HepG2 (cell line): ENCODE data around the gene ANKUB1. TPM values are rescaled to one million over a fixed set of nuclear protein-coding genes. Genes with fewer than 3 reads are reported as not detected.
A peak's percentile ranks its signal among the peaks of the same experiment; 100 is the strongest.

Experiments used
- HNRNPL ChIP-seq: fragments of 200-400 bp; formaldehyde crosslinking; IDR thresholded peaks from 2 replicates; pipeline ENCODE4 v1.6.1; 2017; ENCODE audit warnings: mild to moderate bottlenecking, low read depth, low read length
- KAT7 ChIP-seq: IDR thresholded peaks from 2 replicates; pipeline ENCODE4 v1.6.1; 2018; ENCODE audit warnings: borderline replicate concordance, missing compliant biosample characterization
- MTA1 ChIP-seq: sonication (generic); formaldehyde crosslinking; IDR thresholded peaks from 2 replicates; pipeline ENCODE4 v1.4.0; 2020; ENCODE audit warnings: missing genetic modification reagents, mild to moderate bottlenecking, borderline replicate concordance
- NFAT5 ChIP-seq: sonication (generic); formaldehyde crosslinking; IDR thresholded peaks from 2 replicates; pipeline ENCODE4 v1.4.0; 2020; ENCODE audit warnings: missing genetic modification reagents
- NFATC3 ChIP-seq: sonication (generic); formaldehyde crosslinking; IDR thresholded peaks from 2 replicates; pipeline ENCODE4 v1.5.1; 2020; ENCODE audit warnings: mild to moderate bottlenecking, missing genetic modification reagents
- RXRA ChIP-seq: sonication (generic); formaldehyde crosslinking; IDR thresholded peaks from 2 replicates; pipeline ENCODE4 v1.5.1; 2020; ENCODE audit warnings: missing genetic modification reagents
- SMAD1 ChIP-seq: sonication (generic); formaldehyde crosslinking; IDR thresholded peaks from 2 replicates; pipeline ENCODE4 v1.4.0; 2020; ENCODE audit warnings: missing genetic modification reagents, low read depth, mild to moderate bottlenecking, borderline replicate concordance
- TBX2 ChIP-seq: sonication (generic); formaldehyde crosslinking; IDR thresholded peaks from 2 replicates; pipeline ENCODE4 v1.5.0; 2020; ENCODE audit warnings: missing genetic modification reagents, mild to moderate bottlenecking, borderline replicate concordance
- USF2 ChIP-seq, 2 experiments: sonication (generic) in 1 of 2; formaldehyde crosslinking in 1 of 2; IDR thresholded peaks; 2 replicates each; pipeline versions ENCODE4 v1.5.1 to v1.6.1; 2011 to 2020; ENCODE audit warnings: borderline replicate concordance in 1 of 2, low read depth in 1 of 2, low read length in 1 of 2, mild to moderate bottlenecking in 1 of 2, missing genetic modification reagents in 1 of 2, moderate library complexity in 1 of 2
- ZNF441 ChIP-seq: sonication (generic); formaldehyde crosslinking; IDR thresholded peaks from 2 replicates; pipeline ENCODE4 v1.7.0; 2021; ENCODE audit warnings: missing genetic modification reagents, borderline replicate concordance
- ZNF609 ChIP-seq: sonication (generic); formaldehyde crosslinking; IDR thresholded peaks from 2 replicates; pipeline ENCODE4 v1.4.0; 2020; ENCODE audit warnings: mild to moderate bottlenecking, missing genetic modification reagents, borderline replicate concordance
- ZNF691 ChIP-seq: sonication (generic); formaldehyde crosslinking; IDR thresholded peaks from 2 replicates; pipeline ENCODE4 v1.4.0; 2020; ENCODE audit warnings: missing genetic modification reagents, low read depth, mild to moderate bottlenecking, borderline replicate concordance
- ZNF761 ChIP-seq: sonication (generic); formaldehyde crosslinking; conservative IDR thresholded peaks from 2 replicates; pipeline ENCODE4 v1.4.0; 2020; ENCODE audit warnings: mild to moderate bottlenecking, missing genetic modification reagents
- ZNF792 ChIP-seq: IDR thresholded peaks from 2 replicates; pipeline ENCODE4 v1.6.1; 2016
- ZSCAN25 ChIP-seq: sonication (generic); formaldehyde crosslinking; IDR thresholded peaks from 2 replicates; pipeline ENCODE4 v1.8.0; 2022; ENCODE audit warnings: mild to moderate bottlenecking, missing genetic modification reagents
- polyA plus RNA-seq, 8 experiments: library from polyadenylated mRNA; depleted of rRNA in 3 of 8; stranded (reverse) in 7 of 8; unstranded in 1 of 8; fragments of >200 nt; fragmentation: Illumina TruSeq in 4 of 8; extraction: Trizol in 4 of 8; gene quantifications; 2 replicates each; pipeline versions ENCODE4 v1.2.1 to v1.2.3, GENCODE V29; 2011 to 2016; ENCODE audit warnings: low read depth in 4 of 8, missing spikeins in 1 of 8, mixed read lengths in 1 of 8; ENCODE audit not compliant: insufficient read depth in 1 of 8
- total RNA-seq, 5 experiments: library from RNA; depleted of rRNA; stranded (reverse); fragments of >200 nt; fragmentation: Illumina TruSeq; extraction: Trizol; gene quantifications; 2 replicates each; pipeline ENCODE4 v1.2.3, GENCODE V29; 2016; ENCODE audit warnings: low read depth in 1 of 5

ANKUB1 gene
- total and polyA plus RNA-seq, 2 of the 13 experiments (the other 11 are each of a cell fraction or from before 2014, with no cell fraction given) = not detected

GRCh38 chr3:149752051-149752787, 40.1 kb downstream of the ANKUB1 start, which contains the start of gene COMMD2 (continued):
- TF ChIP-seq USF2 (IDR thresholded peaks at IDR 0.05; ENCODE audit: low read depth, low read length) (no peak), USF2 (CRISPR knock-in tag; IDR thresholded peaks at IDR 0.05; ENCODE audit: borderline replicate concordance) (no peak), ZSCAN25 (CRISPR knock-in tag) (no peak), ZNF609 (CRISPR knock-in tag) (no peak), RXRA (CRISPR knock-in tag) (peak; percentile 90), TBX2 (CRISPR knock-in tag) (peak; percentile 86), NFATC3 (CRISPR knock-in tag) (peak; percentile 39; the same call in 1 of the 2 replicates), ZNF441 (CRISPR knock-in tag) (no peak), NFAT5 (CRISPR knock-in tag) (peak; percentile 81; the same call in 1 of the 2 replicates), SMAD1 (peak; percentile 92), MTA1 (CRISPR knock-in tag) (peak; percentile 92; the same call in 1 of the 2 replicates), ZNF761 (peak; percentile 89), HNRNPL (no peak), KAT7 (CRISPR knock-in tag) (peak; percentile 93; the same call in 1 of the 2 replicates), ZNF792 (CRISPR knock-in tag) (peak; percentile 95), ZNF691 (CRISPR knock-in tag) (peak; percentile 81; the same call in 1 of the 2 replicates)
